IMR-90 (cell line): ENCODE results near the gene SLC26A8.
"Not testable (repeated sequence)": the region's sequence is repeated elsewhere in the genome, so short reads cannot be mapped to it uniquely, and the experiment has no call there.

Experiments
- CEBPB ChIP-seq: IDR thresholded peaks from 2 replicates; pipeline ENCODE4 v1.6.1; 2012; ENCODE audit warnings: low read depth, low read length, improper control_type of control experiment
- FOS ChIP-seq: fragments of 150-350 bp; IDR thresholded peaks from 2 replicates; pipeline ENCODE4 v1.6.1; 2016; ENCODE audit warnings: low read depth, low read length
- MXI1 ChIP-seq: IDR thresholded peaks from 2 replicates; pipeline ENCODE4 v1.6.1; 2012; ENCODE audit warnings: low read depth, mild to moderate bottlenecking, low read length, moderate library complexity, borderline replicate concordance
- POLR2A ChIP-seq: IDR thresholded peaks from 2 replicates; pipeline ENCODE4 v1.6.1; 2012; ENCODE audit warnings: mild to moderate bottlenecking, low read depth, low read length
- RAD21 ChIP-seq: IDR thresholded peaks from 2 replicates; pipeline ENCODE4 v1.6.1; 2012; ENCODE audit warnings: low read length, improper control_type of control experiment
- RCOR1 ChIP-seq: IDR thresholded peaks from 2 replicates; pipeline ENCODE4 v1.6.1; 2012; ENCODE audit warnings: mild to moderate bottlenecking, low read length, improper control_type of control experiment; ENCODE audit not compliant: insufficient replicate concordance
- SMC3 ChIP-seq: fragments of 150-350 bp; IDR thresholded peaks from 2 replicates; pipeline ENCODE4 v1.6.1; 2016; ENCODE audit warnings: low read depth, mild to moderate bottlenecking, antibody characterized with exemption, low read length, moderate library complexity
- TF ChIP-seq, protein P1 (sequence below): conservative IDR thresholded peaks from 2 replicates; pipeline ENCODE4 v1.5.1; 2012; ENCODE audit warnings: mild to moderate bottlenecking, low read depth, low read length, improper control_type of control experiment
- TF ChIP-seq, protein P2 (sequence below): fragments of 150-350 bp; IDR thresholded peaks from 2 replicates; pipeline ENCODE4 v1.6.1; 2016; ENCODE audit warnings: low read depth, mild to moderate bottlenecking, low read length, moderate library complexity, borderline replicate concordance

DNA sequence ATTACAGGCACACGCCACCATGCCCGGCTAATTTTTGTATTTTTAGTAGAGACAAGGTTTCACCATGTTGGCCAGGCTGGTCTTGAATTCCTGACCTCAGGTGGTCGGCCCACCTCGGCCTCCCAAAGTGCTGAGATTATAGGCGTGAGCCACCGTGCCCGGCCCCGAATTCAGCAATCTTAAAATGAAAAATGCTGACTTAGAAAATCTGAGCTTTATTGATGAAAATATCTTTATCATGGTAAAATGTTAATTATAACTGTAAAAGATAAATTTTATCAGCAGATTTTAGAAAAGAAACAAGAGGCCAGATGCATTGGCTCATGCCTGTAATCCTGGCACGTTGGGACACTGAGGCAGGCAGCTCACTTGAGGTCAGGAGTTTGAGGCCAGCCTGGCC lies 36.4 kb downstream of the SLC26A8 start:
- not testable (repeated sequence) for TF ChIP-seq SMC3, MXI1, POLR2A, FOS, RCOR1, RAD21, CEBPB
- TF ChIP-seq, protein P1, sequence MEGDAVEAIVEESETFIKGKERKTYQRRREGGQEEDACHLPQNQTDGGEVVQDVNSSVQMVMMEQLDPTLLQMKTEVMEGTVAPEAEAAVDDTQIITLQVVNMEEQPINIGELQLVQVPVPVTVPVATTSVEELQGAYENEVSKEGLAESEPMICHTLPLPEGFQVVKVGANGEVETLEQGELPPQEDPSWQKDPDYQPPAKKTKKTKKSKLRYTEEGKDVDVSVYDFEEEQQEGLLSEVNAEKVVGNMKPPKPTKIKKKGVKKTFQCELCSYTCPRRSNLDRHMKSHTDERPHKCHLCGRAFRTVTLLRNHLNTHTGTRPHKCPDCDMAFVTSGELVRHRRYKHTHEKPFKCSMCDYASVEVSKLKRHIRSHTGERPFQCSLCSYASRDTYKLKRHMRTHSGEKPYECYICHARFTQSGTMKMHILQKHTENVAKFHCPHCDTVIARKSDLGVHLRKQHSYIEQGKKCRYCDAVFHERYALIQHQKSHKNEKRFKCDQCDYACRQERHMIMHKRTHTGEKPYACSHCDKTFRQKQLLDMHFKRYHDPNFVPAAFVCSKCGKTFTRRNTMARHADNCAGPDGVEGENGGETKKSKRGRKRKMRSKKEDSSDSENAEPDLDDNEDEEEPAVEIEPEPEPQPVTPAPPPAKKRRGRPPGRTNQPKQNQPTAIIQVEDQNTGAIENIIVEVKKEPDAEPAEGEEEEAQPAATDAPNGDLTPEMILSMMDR, result not testable (repeated sequence)
- TF ChIP-seq, protein P2, sequence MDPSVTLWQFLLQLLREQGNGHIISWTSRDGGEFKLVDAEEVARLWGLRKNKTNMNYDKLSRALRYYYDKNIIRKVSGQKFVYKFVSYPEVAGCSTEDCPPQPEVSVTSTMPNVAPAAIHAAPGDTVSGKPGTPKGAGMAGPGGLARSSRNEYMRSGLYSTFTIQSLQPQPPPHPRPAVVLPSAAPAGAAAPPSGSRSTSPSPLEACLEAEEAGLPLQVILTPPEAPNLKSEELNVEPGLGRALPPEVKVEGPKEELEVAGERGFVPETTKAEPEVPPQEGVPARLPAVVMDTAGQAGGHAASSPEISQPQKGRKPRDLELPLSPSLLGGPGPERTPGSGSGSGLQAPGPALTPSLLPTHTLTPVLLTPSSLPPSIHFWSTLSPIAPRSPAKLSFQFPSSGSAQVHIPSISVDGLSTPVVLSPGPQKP, result not testable (repeated sequence)
